GM21381 (cell line): ENCODE results near the gene LRRC75B.
"Not testable (repeated sequence)": the region's sequence is repeated elsewhere in the genome, so short reads cannot be mapped to it uniquely, and the experiment has no call there.

Experiments used
- ATAC-seq: cut with Tn5 transposase; IDR thresholded peaks from one replicate; pipeline ENCODE4 v1.9.1; 2021; ENCODE audit warnings: mild to moderate bottlenecking, moderate library complexity; ENCODE audit not compliant: unreplicated experiment

The LRRC75B gene

DNA sequence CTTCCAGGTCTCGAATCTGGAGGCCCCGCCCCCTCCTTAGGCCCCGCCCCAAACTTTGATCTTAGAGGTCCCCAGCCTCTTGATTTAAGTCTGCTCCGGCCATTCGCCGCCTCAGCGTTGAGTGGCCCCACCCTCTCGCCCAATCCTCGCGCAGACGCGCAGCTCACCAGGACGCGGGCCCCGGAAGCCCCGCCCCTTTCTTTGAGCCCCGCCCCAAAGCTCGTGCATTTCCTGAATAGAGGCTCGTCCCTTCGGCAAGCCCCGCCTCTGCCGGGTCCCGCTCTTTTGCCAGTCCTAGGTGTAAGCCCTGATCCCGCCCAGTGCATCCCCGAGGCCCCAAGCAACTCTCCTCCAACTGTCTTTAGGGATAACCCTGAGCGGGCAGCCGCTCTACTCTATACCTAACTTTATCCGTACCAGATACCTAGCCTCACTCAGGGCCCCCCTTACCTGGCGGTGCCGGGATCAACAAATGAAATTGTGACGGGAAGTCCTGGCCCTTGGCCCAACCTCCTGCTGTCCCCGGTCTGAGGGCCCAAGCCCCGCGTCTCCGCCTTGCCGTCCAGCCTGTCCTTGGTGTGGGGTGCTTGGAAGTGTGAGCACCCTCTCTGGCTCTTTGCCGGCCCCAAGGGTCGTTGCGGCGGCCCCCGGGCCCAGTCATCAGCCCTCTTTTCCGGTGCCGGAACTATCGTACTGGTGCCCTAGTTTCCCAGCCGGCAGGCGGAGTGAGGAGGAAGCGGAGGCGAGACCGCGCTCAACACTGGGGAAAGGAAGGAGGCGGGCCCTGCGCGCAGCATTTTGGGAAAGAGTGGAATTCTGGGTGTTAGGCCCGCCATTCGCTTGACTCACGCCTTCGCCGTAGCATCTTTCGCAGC is 37.5 kb downstream of the LRRC75B start, which contains the start of gene SNRPD3:
SNRPD3 (plus strand) TSS at position 835 of the 875 bp plus-strand sequence. CDS start 1,676 bp downstream, outside the sequence.
- ATAC-seq: peak; percentile 82

DNA sequence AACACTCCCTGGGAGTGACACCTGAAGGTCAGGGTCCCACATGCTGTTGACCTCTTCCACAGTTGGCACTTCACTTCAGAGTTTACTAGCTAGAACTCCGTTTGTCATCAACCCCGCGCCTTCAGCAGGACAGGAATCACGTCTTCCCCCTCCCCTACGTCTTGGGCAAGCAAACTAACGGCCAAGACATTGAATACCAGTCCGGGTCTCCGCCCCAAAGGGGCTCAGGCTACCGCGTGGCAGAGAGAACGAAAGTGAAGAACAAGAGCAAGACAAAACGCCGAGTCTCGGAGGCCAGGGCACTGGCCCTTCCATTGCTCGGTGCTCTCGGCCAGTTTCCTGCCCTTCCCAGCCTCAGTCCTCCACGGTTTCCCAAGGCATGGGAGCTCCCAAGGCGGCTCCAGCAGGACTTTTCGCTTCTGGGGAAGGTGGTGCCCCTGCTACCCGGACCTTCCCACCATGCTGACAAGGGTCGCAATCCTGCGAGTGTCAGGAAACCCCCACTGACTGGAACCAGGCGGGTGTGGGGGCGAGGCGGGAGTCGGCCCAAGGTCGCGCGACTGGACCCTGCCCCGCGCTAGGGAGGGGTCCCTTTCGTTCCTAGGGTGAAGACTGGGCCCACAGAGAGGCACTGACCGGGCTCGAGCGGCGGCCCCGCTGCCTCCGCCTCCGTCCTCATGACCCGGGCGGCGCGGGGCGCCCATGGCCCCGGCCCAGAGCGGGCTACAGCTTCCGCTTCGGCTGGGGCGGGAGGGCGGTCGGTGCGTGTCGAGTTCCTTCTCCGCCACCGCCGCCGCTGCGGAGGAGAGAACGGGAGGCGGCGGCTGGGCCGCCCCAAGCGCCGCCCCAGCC is 38.3 kb downstream of the LRRC75B start, which contains the start of gene GUCD1:
GUCD1 (minus strand) TSS at position 826 of the 852 bp plus-strand sequence; CDS start at position 679, 147 bp downstream.
- peak; percentile 2 for ATAC-seq

DNA sequence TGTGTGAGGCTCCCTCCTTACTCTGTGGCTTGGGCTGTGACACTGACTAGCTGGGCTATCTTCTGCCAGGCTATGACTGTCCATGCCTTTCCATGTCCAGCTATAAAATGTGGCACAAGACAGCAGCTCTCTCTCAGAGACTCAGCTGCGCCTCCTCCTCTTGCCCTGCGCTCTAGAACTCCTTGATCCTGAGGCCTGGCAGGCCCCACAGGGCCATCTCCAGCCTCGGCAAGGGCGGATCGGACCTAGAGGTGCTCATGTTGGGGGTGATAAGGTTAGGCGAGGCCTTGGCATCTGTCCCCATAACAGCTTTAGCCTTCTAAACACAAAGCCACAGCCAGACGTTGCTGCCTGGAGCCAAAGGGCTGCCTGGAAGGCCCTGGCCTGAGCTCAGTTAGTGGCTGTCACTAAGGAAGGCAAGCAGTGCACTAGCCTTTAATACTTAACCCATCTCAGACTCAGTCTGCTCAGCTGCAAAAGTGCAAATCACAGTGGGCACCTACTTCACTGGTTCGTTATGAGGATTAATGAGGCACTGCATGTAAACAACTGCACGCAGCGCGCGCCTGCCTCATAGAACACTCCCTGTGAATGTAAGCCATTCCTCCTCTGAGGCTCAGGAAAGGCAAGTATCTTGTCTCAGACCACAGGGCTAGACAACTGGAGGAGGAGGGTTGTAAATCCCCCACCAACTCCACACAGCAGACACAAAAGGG is 39.1 kb downstream of the LRRC75B start:
- ATAC-seq: no peak

GRCh38 chr22:24552503-24553286 is 40.2 kb downstream of the LRRC75B start:
- not testable (repeated sequence) for ATAC-seq

DNA sequence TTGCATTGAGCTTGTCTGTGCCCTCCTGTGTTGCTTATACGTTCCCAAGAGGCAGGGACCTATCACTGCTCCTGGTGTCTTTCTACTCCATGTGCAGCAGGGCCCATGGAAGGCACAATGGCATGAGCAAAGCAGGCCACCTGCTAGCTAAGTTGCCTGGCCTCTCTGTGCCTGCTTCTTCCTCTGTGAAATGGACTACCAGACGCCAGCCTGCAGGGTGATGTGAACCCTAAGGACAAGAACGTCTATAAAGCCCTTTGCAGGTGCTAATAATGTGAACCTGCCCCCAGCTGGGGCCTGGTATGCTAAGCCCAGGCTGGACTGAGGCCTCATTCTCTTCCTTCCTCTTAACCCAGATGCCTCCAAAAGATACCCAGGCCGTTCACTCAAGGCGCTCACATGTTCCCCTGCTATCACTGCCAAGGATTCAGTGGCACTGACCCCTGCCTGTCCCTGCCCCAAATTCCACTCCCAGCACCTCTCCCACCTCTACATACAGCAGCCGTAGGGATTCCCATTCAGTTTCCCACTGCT is 41.9 kb downstream of the LRRC75B start:
- no peak for ATAC-seq

DNA sequence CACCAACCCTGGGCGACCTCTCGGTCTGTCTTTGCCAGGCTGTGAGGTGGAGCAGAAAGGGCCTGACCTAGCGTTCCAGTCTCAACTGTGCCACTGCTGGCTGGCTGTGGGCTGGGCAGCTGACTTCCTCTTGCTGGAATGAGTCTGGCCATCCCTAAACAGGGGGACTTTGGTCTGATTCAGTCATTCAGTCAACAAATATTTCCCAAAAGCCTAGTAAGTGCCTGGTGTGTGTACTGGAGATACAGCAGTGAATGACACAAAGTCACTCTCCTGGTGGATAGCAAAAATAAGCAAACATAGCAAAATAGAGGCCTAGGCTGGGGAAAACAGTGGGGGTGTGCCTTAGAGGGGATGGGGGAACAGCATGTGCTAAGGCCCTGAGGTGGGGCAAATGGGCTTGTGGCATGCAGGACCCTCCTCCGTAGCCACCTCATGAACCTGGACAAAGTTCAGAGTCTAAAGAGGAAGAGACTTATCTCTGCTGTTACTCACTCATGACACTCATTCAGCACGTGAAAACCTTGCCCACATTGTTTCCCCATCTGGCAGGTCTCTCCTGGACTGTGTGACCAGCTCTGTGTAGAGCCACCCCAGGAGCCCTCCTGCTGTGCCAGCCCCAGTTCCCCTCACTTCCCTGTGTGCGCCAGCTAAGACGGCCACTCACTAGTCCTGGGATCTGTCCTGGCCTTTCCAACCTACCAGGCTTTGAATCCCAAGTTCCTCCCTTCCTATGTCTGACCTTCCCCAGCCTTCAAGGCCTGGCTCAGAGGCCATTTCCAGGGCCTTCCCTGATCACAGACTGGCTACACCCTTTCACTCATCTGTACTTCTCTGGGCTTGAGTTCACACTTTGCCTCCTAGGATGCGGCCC is 42.6 kb downstream of the LRRC75B start:
- ATAC-seq: no peak

DNA sequence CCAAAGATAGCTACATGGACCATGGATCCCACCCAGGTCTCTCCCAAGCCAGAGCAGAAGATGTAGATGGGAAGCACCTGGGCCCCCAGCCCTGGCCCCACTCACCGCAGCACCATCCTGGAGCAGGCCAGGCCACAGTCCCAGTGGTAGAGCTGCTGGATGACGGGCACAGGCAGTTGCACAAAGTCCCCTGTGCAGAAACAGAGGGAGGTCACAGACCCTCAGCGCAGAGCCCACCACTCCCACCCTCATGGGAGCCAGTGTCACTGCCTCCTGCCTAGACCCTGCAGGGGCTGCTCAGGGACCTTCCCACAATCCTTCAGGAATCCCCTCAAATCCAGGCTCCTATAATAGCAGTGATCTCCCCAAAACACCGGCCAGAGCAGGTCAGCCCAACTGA is 44.1 kb downstream of the LRRC75B start:
- no peak for ATAC-seq

DNA sequence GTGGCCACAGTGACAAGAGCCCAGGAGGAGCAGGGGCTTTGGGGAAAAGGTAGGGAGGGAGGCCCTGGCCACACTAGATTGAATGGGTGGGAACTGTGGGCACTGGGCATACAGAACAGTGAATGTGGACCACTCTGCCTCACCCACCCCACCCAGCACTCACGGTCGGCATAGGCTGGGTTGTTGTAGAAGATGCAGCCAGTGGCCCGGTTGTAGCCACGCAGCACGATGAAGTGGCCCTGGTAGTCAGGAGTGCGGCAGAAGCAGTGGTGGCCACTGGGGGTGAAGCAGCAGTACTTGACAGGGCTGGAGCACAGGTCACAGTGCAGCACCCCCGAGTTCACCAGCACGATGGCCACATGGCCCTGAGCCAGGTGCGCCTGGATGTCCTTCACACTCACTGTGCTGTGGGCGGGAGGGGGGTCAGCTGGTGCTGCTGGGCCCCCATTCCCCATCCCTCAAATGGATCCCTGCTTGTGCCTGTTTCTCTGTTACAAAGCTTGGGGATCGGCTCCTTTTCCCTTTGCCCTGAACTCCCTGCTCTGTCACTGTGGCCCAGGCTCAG is 49.1 kb downstream of the LRRC75B start:
- no peak for ATAC-seq

- no peak for ATAC-seq
These were observed 49.7 kb downstream of the LRRC75B start for GRCh38 chr22:24543185-24543601.

GRCh38 chr22:24542641-24543040 is 50.2 kb downstream of the LRRC75B start:
- no peak for ATAC-seq

GRCh38 chr22:24541681-24542515 is 51.0 kb downstream of the LRRC75B start:
- no peak for ATAC-seq

- no peak for ATAC-seq
These were observed 52.4 kb downstream of the LRRC75B start for GRCh38 chr22:24540470-24540869.

GRCh38 chr22:24536089-24536488 is 56.8 kb downstream of the LRRC75B start:
- no peak for ATAC-seq
